HepG2 (cell line): ENCODE data around the gene KRTAP5-4. TPM values are rescaled to one million over a fixed set of nuclear protein-coding genes. Genes with fewer than 3 reads are reported as not detected.
A peak's percentile ranks its signal among the peaks of the same experiment; 100 is the strongest.

Source experiments
- AGO1 ChIP-seq: fragments of 200-400 bp; formaldehyde crosslinking; IDR thresholded peaks from 2 replicates; pipeline ENCODE4 v1.6.1; 2017; ENCODE audit warnings: mild to moderate bottlenecking, low read depth, low read length, moderate library complexity; ENCODE audit not compliant: poor library complexity, severe bottlenecking
- JUNB ChIP-seq: sonication (generic); formaldehyde crosslinking; IDR thresholded peaks from 2 replicates; pipeline ENCODE4 v1.8.0; 2022; ENCODE audit warnings: missing genetic modification reagents, mild to moderate bottlenecking, borderline replicate concordance
- MAZ ChIP-seq, 2 experiments: sonication (generic) in 1 of 2; formaldehyde crosslinking in 1 of 2; IDR thresholded peaks; 2 replicates each; pipeline versions ENCODE4 v1.5.0 to v1.6.1; 2012 to 2020; ENCODE audit warnings: low read depth in 2 of 2, mild to moderate bottlenecking in 2 of 2, borderline replicate concordance in 1 of 2, improper control_type of control experiment in 1 of 2, low read length in 1 of 2, missing genetic modification reagents in 1 of 2, moderate library complexity in 1 of 2
- MXD4 ChIP-seq: IDR thresholded peaks from 2 replicates; pipeline ENCODE4 v1.6.1; 2016; ENCODE audit warnings: mild to moderate bottlenecking, missing biosample characterization, missing genetic modification reagents
- NFRKB ChIP-seq: fragments of 450-650 bp; IDR thresholded peaks from 2 replicates; pipeline ENCODE4 v1.6.1; 2017
- SAFB2 ChIP-seq: sonication (generic); formaldehyde crosslinking; IDR thresholded peaks from 2 replicates; pipeline ENCODE4 v1.5.1; 2020; ENCODE audit warnings: missing genetic modification reagents, low read depth, mild to moderate bottlenecking, borderline replicate concordance
- TOE1 ChIP-seq: sonication (generic); formaldehyde crosslinking; IDR thresholded peaks from 2 replicates; pipeline ENCODE4 v1.4.0; 2020; ENCODE audit warnings: mild to moderate bottlenecking, missing genetic modification reagents
- ZBTB7B ChIP-seq: sonication (generic); formaldehyde crosslinking; IDR thresholded peaks from 2 replicates; pipeline ENCODE4 v1.4.0; 2020; ENCODE audit warnings: missing genetic modification reagents
- ZNF124 ChIP-seq: sonication (generic); formaldehyde crosslinking; IDR thresholded peaks from 2 replicates; pipeline ENCODE4 v1.4.0; 2020; ENCODE audit warnings: missing genetic modification reagents
- ZNF292 ChIP-seq: sonication (generic); formaldehyde crosslinking; IDR thresholded peaks from 2 replicates; pipeline ENCODE4 v1.8.1; 2022; ENCODE audit warnings: mild to moderate bottlenecking, low read depth, missing genetic modification reagents, borderline replicate concordance
- polyA plus RNA-seq, 8 experiments: library from polyadenylated mRNA; depleted of rRNA in 3 of 8; stranded (reverse) in 7 of 8; unstranded in 1 of 8; fragments of >200 nt; fragmentation: Illumina TruSeq in 4 of 8; extraction: Trizol in 4 of 8; gene quantifications; 2 replicates each; pipeline versions ENCODE4 v1.2.1 to v1.2.3, GENCODE V29; 2011 to 2016; ENCODE audit warnings: low read depth in 4 of 8, missing spikeins in 1 of 8, mixed read lengths in 1 of 8; ENCODE audit not compliant: insufficient read depth in 1 of 8
- total RNA-seq, 5 experiments: library from RNA; depleted of rRNA; stranded (reverse); fragments of >200 nt; fragmentation: Illumina TruSeq; extraction: Trizol; gene quantifications; 2 replicates each; pipeline ENCODE4 v1.2.3, GENCODE V29; 2016; ENCODE audit warnings: low read depth in 1 of 5
- TF ChIP-seq, protein P1 (sequence below): sonication (generic); formaldehyde crosslinking; conservative IDR thresholded peaks from 2 replicates; pipeline ENCODE4 v1.8.0; 2022; ENCODE audit warnings: low read depth, missing genetic modification reagents
- TF ChIP-seq, protein P2 (sequence below): sonication (generic); formaldehyde crosslinking; IDR thresholded peaks from 2 replicates; pipeline ENCODE4 v1.4.0; 2020; ENCODE audit warnings: missing genetic modification reagents
- TF ChIP-seq, protein P3 (sequence below): sonication (generic); formaldehyde crosslinking; IDR thresholded peaks from 2 replicates; pipeline ENCODE4 v1.4.0; 2020; ENCODE audit warnings: missing genetic modification reagents
- TF ChIP-seq, protein P4 (sequence below): IDR thresholded peaks from 2 replicates; pipeline ENCODE4 v1.6.1; 2016; ENCODE audit warnings: missing compliant biosample characterization, missing genetic modification reagents, borderline replicate concordance
- TF ChIP-seq, protein P5 (sequence below): sonication (generic); IDR thresholded peaks from 2 replicates; pipeline ENCODE4 v1.6.1; 2016; ENCODE audit warnings: low read depth, borderline replicate concordance
- TF ChIP-seq, protein P6 (sequence below): IDR thresholded peaks from 2 replicates; pipeline ENCODE4 v1.6.1; 2016; ENCODE audit warnings: mild to moderate bottlenecking

Gene KRTAP5-4
- total and polyA plus RNA-seq, 2 of the 13 experiments (the other 11 are each of a cell fraction or from before 2014, with no cell fraction given), result not detected

DNA sequence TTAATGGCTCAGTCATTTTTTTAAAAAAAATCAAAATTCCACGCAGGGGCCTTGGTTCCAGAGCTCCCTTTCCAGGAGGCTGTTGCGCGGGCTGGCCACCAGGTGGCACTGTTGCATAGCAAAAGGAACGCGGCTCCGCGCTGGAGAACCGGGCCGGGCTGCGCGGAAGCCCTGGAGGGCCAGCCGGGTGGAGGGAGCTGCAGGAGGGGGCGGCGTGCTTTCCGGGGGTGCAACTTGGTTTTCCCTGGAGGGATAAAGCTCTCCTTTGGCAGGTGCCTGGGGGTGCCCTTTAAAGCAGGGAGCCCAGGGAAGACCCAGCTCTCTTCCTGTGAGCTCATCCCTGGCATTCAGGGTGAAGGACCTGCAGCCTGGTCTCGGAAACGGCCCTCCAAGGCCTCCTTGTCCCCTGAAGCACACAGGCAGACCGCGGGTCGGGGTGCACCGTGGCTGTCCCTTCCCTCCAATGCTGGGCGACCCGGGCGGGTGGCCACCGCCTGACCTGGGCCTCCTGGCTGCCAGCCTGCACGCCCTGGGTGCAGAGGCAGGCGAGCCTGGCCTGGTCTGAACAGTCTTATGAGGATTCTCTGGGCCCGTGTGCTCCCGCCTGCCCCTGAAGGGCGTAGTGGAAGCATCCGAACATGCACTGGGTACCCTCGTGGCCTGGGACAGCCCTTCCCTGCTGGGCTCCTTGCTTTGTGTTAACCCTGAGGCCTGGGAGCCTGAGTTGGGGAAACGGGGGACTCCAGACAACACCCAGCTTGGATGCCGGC, 31.0 kb upstream of the KRTAP5-4 start (continued):
- TF ChIP-seq AGO1, result peak; percentile 72
- TF ChIP-seq MAZ (IDR thresholded peaks at IDR 0.05; ENCODE audit: borderline replicate concordance, low read depth, low read length), result no peak
- TF ChIP-seq MAZ (CRISPR knock-in tag; IDR thresholded peaks at IDR 0.05; ENCODE audit: low read depth), result peak; percentile 21; the same call in 1 of the 2 replicates
- TF ChIP-seq JUNB (CRISPR knock-in tag), result no peak
- TF ChIP-seq, protein P1, sequence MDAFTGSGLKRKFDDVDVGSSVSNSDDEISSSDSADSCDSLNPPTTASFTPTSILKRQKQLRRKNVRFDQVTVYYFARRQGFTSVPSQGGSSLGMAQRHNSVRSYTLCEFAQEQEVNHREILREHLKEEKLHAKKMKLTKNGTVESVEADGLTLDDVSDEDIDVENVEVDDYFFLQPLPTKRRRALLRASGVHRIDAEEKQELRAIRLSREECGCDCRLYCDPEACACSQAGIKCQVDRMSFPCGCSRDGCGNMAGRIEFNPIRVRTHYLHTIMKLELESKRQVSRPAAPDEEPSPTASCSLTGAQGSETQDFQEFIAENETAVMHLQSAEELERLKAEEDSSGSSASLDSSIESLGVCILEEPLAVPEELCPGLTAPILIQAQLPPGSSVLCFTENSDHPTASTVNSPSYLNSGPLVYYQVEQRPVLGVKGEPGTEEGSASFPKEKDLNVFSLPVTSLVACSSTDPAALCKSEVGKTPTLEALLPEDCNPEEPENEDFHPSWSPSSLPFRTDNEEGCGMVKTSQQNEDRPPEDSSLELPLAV, result no peak
- TF ChIP-seq ZBTB7B (CRISPR knock-in tag), result peak; percentile 76; the same call in 1 of the 2 replicates
- TF ChIP-seq, protein P2, sequence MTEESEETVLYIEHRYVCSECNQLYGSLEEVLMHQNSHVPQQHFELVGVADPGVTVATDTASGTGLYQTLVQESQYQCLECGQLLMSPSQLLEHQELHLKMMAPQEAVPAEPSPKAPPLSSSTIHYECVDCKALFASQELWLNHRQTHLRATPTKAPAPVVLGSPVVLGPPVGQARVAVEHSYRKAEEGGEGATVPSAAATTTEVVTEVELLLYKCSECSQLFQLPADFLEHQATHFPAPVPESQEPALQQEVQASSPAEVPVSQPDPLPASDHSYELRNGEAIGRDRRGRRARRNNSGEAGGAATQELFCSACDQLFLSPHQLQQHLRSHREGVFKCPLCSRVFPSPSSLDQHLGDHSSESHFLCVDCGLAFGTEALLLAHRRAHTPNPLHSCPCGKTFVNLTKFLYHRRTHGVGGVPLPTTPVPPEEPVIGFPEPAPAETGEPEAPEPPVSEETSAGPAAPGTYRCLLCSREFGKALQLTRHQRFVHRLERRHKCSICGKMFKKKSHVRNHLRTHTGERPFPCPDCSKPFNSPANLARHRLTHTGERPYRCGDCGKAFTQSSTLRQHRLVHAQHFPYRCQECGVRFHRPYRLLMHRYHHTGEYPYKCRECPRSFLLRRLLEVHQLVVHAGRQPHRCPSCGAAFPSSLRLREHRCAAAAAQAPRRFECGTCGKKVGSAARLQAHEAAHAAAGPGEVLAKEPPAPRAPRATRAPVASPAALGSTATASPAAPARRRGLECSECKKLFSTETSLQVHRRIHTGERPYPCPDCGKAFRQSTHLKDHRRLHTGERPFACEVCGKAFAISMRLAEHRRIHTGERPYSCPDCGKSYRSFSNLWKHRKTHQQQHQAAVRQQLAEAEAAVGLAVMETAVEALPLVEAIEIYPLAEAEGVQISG (CRISPR knock-in tag), result peak; percentile 62; the same call in 1 of the 2 replicates
- TF ChIP-seq ZNF292, result no peak
- no peak for TF ChIP-seq SAFB2 (CRISPR knock-in tag)
- TF ChIP-seq, protein P3, sequence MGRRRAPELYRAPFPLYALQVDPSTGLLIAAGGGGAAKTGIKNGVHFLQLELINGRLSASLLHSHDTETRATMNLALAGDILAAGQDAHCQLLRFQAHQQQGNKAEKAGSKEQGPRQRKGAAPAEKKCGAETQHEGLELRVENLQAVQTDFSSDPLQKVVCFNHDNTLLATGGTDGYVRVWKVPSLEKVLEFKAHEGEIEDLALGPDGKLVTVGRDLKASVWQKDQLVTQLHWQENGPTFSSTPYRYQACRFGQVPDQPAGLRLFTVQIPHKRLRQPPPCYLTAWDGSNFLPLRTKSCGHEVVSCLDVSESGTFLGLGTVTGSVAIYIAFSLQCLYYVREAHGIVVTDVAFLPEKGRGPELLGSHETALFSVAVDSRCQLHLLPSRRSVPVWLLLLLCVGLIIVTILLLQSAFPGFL, result no peak
- TF ChIP-seq TOE1 (CRISPR knock-in tag), result no peak
- no peak for TF ChIP-seq NFRKB
- 0 out of 2 replicates have a peak, but pooled peaks have one; percentile 61 for TF ChIP-seq ZNF124
- TF ChIP-seq, protein P4, sequence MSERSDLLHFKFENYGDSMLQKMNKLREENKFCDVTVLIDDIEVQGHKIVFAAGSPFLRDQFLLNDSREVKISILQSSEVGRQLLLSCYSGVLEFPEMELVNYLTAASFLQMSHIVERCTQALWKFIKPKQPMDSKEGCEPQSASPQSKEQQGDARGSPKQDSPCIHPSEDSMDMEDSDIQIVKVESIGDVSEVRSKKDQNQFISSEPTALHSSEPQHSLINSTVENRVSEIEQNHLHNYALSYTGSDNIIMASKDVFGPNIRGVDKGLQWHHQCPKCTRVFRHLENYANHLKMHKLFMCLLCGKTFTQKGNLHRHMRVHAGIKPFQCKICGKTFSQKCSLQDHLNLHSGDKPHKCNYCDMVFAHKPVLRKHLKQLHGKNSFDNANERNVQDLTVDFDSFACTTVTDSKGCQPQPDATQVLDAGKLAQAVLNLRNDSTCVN (CRISPR knock-in tag), result peak; percentile 22; the same call in 1 of the 2 replicates
- TF ChIP-seq, protein P5, sequence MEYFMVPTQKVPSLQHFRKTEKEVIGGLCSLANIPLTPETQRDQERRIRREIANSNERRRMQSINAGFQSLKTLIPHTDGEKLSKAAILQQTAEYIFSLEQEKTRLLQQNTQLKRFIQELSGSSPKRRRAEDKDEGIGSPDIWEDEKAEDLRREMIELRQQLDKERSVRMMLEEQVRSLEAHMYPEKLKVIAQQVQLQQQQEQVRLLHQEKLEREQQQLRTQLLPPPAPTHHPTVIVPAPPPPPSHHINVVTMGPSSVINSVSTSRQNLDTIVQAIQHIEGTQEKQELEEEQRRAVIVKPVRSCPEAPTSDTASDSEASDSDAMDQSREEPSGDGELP, result no peak
- TF ChIP-seq MXD4, result no peak
- TF ChIP-seq, protein P6, sequence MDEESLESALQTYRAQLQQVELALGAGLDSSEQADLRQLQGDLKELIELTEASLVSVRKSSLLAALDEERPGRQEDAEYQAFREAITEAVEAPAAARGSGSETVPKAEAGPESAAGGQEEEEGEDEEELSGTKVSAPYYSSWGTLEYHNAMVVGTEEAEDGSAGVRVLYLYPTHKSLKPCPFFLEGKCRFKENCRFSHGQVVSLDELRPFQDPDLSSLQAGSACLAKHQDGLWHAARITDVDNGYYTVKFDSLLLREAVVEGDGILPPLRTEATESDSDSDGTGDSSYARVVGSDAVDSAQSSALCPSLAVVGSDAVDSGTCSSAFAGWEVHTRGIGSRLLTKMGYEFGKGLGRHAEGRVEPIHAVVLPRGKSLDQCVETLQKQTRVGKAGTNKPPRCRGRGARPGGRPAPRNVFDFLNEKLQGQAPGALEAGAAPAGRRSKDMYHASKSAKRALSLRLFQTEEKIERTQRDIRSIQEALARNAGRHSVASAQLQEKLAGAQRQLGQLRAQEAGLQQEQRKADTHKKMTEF (CRISPR knock-in tag), result peak; percentile 62; the same call in 1 of the 2 replicates
